Stimulated activated CD4-positive, alpha-beta T cell treated with anti-CD3 and anti-CD28 coated beads, Interleukin-2, amount 100 ng/mL, for 4 hours (primary cell): ENCODE measurements around the gene HES4.
"Not testable (repeated sequence)": the region's sequence is repeated elsewhere in the genome, so short reads cannot be mapped to it uniquely, and the experiment has no call there.

Source experiments
- DNase-seq: peaks from one replicate; pipeline ENCODE4 v3.0.0-alpha.2; 2020; ENCODE audit warnings: low read depth

Gene HES4

DNA sequence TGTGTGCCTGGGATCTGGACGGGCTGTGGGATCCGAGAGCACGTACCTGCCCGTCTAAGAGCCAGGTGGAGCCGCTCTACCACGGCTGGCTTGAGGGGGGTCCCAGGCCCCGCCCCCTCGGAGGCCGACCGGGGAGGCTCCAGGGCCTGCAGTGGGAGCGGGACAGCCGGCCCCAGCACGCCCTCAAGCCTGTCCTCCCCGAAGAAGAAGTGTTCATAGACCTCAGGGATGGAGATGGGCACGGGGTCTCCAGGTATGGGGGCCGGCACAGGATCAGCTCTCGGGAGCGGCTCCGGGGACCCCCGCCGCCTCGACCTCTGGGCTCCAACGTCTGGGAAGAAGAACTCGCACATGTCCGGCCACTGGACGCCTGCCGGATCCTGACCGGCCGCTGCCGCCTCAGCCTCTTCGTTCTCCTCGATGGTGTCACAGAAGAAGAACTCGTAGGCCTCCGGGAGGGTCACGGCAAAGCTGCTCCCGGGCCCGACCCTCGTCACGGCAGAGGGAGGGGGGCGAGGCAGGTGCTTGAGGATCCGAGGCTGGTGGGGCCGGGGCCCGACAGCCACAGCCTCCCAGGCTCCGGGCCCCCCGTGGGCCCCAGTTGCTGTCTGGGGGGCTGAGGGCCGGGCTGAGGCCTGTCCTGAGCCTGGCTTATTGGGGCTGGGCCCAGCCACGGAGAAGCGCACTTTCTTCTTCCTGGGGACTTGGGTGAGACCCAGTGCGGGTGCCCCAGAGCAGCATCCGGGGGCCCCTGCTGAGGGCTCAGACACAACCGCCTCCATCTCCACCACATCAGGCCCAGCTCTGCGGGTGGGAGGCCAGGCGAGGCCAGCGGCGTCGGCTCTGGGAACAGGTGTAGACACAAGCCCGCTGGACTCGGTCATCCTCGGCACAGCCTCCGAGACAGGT lies 20.8 kb downstream of the HES4 start:
- no peak for DNase-seq

DNA sequence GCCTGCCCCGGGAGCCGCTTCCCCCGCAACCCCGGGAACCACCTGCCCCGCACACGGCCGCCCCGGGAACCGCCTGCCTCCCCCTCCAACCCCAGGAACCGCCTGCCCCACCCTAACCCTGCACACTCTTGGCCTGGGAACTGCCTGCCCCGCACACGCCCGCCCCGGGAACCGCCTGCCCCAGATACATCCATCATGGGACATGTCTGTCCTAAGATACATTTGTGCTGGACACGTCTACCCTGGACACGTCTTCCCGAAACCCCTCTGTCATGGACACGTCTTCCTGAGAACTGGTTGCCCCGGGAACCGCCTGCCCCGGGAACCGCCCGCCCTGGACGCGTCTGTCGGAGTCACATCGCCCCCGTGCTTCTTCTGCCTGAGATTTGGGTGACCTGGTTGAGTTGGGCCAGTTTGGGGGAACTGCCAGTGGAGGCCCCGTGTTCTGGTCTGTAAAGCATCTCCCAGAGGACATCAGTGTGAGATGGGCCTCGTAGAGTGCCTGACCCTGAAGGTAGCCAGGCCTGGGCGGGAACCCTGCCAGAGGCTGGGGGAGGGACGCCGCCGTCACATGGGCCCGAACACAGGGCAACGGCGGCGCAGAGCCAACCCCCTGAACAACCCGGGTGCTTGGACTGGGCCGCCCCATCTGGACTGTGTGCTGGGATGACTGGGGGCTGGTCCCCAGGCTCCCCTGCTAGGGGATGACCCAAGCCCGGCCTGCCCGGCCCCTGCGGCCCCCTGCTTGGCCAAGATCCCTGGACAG lies 21.6 kb downstream of the HES4 start:
- DNase-seq, result no peak

DNA sequence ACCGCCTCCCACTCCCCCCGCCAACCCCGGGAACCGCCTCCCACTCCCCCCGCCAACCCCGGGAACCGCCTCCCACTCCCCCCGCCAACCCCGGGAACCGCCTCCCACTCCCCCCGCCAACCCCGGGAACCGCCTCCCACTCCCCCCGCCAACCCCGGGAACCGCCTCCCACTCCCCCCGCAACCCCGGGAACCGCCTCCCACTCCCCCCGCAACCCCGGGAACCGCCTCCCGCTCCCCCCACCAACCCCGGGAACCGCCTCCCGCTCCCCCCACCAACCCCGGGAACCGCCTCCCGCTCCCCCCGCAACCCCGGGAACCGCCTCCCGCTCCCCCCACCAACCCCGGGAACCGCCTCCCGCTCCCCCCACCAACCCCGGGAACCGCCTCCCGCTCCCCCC lies 23.1 kb downstream of the HES4 start:
- not testable (repeated sequence) for DNase-seq

DNA sequence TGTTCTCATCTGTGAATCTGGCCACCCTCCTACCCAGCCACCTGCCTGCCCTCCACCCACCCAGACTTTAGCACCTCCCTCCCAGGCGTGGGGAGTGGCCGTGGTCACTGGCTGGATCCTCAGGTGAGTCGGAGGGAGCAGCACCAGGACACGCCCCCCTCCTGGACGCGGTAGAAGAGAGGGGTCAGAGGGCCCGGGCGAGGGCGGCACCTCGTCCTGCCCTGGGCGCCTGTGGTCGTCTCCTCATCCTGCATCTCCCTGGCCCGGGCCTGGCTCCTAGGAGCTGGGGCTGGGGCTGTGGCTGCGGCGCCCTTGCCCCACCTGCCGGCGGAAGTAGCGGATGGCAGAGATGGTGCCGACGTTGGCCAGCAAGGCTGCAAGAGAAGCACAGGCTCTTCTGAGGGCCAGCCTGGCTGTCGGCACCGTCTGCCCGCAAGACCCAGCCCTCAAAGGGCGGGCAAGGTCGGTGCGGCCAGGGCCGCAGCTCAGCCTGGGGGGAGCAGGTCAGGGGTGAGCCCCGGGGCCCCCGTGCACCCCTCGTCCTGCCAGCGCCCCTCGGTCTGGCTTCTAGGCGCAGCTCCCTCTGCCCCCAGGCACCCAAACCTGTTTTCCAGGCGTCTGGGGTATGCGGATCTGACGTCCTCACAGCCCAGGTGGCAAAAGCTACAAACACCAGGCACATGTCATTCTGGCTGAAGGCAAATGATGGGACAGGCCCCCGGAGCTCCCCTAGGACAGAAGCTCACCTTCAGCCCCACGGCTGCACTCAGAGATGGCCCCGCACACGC lies 23.8 kb downstream of the HES4 start:
- DNase-seq, result peak; percentile 46

DNA sequence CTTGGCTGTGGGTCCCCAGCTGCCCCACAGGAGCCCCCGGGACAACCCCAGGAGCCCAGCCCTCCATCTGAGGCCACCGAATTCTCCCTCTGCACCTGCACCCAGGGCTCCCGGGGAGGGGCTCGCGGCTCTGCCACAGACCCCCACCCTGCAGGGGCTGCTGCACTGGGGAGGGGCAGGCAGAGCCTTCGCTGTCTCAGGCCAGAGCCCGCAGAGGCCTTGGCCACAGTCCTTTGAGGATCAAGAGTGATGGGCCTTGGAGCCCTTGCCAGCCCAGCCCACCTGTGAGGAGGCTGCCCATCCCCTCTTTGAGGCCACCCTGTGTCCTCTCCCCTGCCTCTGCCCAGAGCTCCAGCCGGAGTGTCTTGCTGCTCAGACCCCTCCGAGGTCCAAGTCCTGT lies 24.5 kb downstream of the HES4 start:
- DNase-seq, result no peak

DNA sequence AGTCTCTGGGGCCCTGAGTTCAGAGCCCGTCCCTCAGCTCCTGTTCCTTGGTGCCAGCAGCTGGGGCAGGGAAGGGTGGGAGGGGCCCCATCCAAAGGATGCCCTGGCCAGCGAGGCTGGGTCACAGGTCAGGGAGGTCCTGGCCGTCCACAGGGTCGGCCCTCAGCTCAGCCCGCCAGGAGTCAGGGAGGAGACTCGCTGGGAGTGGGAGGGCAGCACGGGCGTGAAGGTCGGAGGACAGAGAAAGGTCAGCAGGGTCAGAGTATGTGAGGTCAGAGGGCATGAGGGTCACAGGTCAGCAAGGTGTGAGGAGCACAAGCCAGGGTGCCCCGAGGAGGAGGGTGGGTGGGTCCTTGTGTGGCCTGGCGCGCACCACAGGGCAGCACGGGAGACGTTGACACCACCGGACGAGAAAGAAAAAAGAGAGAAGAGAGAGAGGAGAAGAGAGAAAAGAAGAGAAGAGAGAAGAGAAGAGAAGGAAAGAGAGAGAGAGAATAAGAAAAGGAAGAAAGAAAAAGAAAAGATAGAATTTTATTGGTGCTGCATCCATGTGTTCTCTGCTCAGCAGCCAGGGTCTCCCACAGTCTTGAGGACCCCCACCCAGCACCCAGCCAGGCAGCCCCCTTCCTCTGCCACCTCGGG lies 25.1 kb downstream of the HES4 start:
- no peak for DNase-seq

DNA sequence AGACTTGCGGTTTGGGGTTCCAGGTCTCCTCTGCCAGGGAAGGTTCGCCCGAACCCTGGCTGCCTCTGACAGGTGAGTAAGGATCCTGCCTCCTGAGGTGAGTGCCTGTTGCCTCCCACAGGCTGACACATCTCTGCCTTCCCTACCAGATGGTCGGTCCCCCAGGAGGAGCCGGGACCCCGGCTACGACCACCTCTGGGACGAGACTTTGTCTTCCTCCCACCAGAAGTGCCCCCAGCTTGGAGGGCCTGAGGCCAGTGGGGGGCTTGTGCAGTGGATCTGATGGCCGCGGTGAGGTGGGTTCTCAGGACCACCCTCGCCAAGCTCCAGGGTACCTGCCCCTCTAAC lies 25.6 kb downstream of the HES4 start:
- DNase-seq, result no peak

DNA sequence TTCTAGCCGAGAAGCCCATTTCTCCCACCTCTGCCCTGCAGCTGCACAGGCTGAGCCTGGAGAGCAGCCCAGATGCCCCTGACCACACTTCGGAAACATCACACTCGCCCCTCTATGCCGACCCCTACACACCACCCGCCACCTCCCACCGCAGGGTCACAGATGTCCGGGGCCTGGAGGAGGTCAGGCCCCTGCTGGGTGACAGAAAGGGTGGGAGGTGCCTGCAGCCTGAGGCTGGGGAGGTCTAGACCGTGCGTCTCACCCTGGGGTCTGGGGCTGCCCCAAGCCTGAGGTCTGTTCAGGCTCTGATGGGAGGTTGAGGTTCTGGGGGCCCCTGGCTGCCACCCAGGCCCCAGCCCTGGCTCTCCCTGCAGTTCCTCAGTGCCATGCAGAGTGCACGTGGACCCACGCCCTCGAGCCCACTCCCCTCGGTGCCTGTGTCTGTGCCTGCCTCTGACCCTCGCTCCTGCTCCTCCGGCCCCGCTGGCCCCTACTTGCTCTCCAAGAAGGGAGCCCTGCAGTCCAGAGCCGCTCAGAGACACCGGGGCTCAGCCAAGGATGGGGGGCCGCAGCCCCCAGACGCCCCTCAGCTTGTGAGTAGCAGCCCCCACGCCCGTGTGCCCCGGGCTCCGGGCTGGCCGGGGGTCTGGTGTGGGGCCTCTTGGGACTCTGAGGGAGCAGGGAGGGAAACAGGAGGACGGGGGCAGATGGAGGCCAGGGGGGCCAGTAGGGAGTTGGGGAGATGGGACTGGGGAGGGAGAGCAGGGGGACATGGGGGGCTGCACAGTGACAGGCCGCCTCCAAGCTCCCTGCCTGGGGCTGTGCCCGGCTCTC lies 26.2 kb downstream of the HES4 start:
- no peak for DNase-seq

DNA sequence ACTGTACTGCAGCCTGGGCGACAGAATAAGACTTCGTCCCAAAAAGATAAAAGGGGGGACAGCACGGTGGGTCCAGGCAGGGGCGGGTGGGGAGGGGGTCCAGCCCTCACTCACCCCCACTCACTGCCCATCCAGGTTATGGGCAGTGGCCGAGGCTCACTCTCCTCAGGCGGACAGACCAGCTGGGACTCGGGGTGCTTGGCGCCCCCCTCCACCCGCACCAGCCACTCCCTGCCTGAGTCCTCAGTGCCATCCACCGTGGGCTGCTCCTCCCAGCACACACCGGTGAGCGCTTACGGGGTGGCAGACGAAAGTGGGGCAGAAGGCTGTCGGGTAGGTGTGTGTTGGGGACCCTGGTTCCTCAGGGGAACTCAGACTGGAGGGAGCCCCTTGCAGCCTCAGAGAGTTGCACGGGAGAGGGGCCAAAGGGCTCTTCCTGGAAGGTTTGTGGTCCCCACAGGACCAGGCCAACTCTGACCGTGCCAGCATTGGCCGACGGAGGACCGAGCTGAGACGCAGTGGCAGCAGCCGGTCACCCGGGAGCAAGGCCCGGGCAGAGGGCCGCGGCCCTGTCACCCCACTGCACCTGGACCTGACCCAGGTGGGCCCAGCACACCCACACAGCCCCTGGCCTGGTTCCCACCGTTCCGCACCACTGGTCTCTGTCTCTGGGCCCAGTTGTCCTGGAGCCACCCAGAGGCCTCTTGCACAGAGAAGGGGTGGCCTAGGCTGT lies 27.0 kb downstream of the HES4 start:
- no peak for DNase-seq

DNA sequence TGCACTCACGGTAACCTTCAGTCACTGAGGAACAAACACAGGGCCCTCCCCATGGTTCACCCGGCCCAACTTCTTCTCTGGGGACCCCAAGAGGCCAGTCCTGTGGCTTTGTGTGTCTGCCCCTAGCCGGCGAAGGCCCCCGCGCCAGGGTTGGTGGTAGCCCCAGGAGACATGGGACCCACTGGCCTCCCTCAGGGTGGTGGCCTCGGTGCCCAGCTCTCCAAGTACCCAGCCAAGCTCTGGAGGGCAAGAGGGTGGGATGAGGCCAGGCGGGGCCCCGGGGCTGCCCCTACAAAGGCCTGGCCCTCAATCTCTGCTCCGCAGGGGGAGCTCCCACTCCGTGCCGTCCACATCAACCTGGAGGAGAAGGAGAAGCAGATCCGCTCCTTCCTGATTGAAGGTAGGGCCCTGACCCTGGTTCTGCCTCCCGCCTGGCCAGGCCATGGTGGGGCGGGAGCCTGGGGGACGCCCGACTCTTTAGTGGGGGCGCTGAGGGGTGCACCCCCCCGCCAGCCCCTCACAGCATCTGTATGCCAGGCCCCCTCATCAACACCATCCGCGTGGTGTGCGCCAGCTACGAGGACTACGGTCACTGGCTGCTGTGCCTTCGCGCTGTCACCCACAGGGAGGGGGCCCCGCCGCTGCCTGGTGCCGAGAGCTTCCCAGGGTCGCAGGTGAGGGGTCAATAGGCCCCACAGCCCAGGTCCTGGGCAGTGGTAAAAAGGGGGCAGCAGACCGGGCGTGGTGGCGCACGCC lies 28.0 kb downstream of the HES4 start:
- DNase-seq, result no peak

DNA sequence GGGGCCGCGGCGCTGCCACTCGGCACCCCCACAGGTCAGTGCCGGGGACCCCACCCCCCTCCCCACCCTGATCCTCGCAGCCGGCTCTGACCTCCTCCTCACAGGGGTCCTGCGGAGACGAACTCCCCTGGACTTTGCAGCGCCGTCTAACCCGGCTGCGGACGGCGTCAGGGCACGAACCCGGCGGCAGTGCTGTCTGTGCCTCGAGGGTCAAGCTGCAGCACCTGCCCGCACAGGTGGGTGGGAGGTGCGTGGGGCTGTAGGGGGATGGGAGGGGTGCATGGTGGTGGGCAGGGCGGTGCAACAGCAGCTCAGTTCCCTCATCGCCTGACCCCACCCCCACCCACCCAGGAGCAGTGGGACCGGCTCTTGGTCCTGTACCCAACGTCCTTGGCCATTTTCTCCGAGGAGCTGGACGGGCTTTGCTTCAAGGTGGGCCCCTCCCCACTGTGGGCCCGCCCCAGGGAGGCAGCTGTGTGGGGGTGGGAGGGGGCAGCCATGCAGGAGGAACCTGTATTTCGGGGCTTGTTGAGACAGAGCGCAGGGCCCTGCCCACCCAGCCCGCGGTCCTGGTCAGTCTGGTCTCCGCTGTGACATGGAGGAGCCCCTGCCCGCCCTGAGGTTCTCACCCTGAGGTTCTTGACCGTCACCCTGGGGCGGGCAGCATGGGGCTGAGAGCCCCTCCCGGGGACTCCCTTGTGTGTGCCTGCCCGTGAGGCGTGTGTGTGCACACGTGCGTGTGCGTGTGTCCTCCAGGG lies 28.7 kb downstream of the HES4 start:
- DNase-seq, result no peak

DNA sequence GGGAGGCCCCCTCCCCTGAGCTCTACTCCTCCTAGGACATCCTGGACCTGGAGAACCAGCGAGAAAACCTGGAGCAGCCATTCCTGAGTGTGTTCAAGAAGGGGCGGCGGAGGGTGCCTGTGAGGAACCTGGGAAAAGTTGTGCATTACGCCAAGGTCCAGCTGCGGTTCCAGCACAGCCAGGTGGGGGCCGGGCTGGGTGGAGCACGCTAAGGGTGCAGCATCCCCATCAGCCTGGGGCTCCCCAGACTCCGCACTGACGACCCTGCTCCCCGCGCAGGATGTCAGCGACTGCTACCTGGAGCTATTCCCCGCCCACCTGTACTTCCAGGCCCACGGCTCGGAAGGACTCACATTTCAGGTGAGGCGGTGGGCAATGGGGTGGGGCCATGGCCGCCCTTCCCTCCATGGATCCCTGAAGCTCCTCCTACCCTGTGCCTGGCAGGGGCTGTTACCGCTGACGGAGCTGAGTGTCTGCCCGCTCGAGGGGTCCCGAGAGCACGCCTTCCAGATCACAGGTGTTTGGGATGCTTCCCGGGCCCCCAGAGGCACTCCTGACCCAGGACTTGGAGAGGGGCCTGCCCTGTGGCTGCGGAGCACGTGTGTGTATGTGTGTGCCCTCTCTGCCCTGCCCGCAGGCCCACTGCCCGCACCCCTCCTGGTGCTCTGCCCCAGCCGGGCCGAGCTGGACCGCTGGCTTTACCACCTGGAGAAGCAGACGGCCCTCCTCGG lies 29.5 kb downstream of the HES4 start:
- DNase-seq, result no peak

DNA sequence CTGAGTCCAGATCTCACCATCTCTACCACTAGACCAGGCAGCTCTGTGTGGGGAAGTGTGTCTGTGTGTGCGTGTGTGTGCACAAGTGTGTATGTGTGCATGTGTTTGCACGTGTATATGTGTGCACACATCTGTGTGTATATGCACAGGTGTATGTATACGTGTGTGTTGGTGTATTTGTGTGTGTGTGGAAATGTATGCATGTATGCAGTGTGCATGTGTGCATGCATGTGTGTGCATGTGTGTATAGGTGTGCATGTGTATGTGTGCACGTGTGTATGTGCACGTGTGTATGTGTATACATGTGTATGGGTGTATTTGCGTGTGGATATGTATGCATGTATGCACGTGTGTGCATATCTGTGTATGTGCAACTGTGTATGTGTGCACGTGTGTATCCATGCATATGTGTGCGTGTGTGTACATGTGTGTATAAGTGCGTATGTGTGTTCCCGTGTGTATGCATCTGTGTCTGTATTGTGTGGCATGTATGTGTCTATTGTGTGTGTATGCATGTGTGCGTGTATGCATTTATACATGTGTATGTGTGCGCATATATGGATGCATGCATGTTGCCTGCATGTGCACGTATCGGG lies 30.5 kb downstream of the HES4 start:
- DNase-seq, result no peak

DNA sequence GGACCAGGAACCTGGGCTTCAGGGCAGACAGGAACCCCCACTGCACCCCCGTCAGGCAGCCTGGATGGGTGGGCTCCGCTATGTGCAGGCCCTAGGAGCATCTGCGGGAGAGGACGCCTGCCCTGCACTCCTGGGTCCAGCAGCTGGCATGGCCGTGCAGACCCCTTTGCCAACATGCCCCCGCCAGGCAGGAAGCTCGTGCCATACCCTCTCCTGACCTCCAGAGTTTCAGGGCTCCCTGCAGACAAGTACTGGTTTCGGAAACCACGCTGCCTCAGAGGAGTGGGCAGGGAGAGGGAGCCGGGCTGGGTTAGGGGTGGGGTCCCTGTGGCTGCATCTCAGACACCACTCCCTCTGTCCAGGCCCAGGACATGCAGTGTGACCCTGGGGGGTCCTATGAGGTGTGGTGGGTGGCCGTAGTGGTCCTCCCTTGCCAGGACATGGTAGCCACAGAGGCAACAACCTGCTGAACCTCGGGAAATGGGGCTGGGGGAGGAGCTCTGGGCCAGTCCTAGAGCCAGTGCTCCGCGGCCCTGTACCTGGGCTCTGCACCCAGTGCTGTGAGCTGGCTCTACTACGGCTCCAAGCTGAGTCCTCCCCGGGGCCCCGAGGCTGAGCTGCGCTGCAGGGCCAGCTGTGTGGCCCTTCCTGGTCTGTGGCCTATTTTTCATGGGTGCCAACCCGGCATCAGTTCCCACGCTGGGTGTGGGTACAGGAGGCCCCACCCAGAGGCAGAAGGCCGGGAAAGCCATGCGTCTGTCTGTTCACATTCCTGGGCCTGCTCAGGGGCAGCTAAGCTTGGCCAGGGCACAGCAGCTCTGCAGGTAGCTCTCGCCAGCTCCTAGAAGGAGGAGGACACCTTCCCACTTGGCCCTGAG lies 32.2 kb downstream of the HES4 start:
- DNase-seq, result no peak

DNA sequence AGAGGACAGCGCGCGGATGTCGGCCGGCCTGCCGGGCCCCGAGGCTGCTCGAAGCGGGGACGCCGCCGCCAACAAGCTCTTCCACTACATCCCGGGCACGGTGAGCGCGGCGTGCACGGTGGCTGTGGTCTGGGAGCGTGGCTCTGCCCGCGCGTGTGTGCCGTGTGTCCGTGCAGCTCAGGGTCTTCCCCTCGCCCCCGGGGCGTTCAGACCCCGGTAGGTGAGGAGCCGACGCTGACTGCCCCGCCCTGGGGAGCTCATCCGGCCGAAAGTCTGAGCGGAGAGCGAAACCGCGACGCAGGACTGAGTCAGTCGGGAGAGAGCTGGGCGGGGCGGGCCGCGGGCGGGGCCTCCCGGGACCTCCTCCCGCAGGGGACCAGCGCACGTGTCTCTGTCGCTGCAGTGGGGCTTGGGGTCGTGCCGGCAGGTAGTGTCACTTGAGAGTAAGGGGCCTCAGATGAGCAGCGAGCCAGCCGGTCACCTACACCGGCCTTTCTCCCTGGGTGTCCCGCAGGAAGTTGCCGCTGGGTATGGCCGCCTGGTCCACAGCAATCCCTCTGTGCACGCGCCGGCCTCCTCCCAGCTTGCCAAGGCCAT lies 33.1 kb downstream of the HES4 start:
- DNase-seq, result peak; percentile 82

DNA sequence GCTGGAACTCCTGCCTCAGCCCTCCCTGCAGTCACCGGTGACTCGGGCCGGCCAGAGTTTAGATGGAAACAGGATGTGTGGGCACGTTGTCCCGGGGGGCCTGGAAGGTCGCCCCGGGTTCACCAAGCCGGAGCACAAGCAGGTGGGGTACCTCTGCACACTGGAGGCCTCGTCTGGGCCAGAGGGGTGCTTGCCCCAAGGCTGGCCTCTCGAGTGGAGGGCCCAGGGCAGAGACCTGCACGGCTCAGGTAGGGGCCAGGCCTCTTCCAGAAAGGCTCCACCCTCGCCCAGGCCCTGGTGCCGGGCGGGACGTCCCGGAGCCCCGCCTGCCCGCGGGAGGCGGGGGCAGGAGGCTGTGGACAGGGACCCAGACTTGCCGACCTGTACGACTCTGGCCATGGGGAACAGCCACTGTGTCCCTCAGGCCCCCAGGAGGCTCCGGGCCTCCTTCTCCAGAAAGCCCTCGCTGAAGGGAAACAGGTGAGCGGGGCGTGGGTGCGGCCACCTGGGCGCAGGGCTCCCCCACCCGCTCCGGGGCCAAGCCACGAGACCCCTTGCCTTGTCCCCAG lies 33.7 kb downstream of the HES4 start, which contains the start of gene PLEKHN1:
PLEKHN1 (plus strand) TSS at position 348 of the 569 bp plus-strand sequence; CDS start at position 398, 50 bp downstream.
- DNase-seq, result no peak
